WI38 (cell line): Measurements from ENCODE around the gene GANAB.
"Not testable (repeated sequence)": the region's sequence is repeated elsewhere in the genome, so short reads cannot be mapped to it uniquely, and the experiment has no call there.

Experiments used
- H3K4me3 ChIP-seq: 2 replicates; pipeline ENCODE4 v1.5.1; 2011; ENCODE audit warnings: low read depth, mild to moderate bottlenecking, control low read depth, low read length
- TF ChIP-seq, protein P1 (sequence below): IDR thresholded peaks from 2 replicates; pipeline ENCODE4 v1.5.1; 2012; ENCODE audit warnings: low read depth, mild to moderate bottlenecking, control low read depth, low read length

Gene GANAB

DNA sequence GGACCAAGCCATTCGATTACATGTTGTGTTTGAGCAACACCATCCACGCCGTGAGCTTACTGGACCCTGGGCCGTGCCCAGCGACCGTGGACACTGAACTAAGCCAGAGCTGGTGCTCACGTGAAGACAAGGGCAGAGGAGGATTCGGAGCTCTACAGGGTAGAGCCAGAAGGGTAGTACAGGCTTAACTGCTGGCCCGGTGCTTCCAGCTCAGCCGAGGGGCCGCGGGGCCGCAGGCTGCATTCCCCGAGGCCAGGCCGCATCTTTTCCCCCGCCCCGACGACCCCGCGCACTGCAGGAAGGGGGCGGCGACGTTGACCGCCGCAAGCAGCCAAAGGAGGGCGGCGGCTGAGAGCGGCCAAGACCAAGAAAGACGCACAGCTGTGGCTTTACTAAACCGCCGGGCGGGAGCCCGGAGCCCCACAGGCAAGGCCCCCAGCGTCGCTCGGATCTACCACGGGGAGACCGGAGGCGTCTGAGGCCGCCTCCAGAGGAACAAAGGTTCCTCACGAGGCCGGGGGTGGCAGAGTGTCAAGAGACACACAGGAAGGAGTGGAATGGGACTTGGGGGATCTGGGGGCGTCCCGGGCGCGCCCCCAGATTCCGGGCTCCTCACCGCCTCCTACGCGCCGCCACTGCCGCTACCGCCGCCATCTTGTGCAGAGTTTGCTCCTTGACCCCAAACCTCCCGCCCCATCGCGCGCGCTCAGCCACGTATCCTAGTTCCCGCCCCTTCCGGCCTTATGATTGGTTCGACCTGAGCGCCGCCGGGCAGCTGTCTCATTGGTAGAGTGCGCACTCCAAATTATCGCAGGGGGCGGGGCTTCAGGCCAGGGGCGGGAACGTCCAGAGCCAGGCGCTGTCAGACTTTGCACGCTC lies at the start of gene GANAB:
GANAB (minus strand) TSS at position 668 of the 879 bp plus-strand sequence; CDS start at position 654, 14 bp downstream.
- peak within 1 kb of the TSS; percentile 96 for H3K4me3 ChIP-seq
- TF ChIP-seq, protein P1, sequence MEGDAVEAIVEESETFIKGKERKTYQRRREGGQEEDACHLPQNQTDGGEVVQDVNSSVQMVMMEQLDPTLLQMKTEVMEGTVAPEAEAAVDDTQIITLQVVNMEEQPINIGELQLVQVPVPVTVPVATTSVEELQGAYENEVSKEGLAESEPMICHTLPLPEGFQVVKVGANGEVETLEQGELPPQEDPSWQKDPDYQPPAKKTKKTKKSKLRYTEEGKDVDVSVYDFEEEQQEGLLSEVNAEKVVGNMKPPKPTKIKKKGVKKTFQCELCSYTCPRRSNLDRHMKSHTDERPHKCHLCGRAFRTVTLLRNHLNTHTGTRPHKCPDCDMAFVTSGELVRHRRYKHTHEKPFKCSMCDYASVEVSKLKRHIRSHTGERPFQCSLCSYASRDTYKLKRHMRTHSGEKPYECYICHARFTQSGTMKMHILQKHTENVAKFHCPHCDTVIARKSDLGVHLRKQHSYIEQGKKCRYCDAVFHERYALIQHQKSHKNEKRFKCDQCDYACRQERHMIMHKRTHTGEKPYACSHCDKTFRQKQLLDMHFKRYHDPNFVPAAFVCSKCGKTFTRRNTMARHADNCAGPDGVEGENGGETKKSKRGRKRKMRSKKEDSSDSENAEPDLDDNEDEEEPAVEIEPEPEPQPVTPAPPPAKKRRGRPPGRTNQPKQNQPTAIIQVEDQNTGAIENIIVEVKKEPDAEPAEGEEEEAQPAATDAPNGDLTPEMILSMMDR, result no peak

- TF ChIP-seq, protein P1, result peak; percentile 79
- H3K4me3 ChIP-seq, result no peak overlapping the region
Measured at GRCh38 chr11:62694455-62695167, 48.2 kb upstream of the GANAB start.

DNA sequence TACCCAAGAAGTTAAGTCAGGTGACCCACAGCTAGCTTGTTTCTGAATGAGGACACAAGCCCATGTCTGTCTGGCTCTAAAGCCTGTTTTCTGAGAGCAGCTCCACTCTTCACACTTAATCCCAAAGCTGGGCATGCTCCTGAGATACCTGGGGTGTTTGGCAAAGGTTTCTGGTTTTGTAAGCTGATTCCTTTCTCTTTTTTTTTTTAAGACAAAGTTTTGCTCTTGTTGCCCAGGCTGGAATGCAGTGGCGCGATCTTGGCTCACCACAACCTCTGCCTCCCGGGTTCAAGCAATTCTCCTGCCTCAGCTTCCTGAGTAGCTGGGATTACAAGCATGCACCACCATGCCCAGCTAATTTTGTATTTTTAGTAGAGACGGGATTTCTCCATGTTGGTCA lies 47.2 kb upstream of the GANAB start:
- H3K4me3 ChIP-seq, result not testable (repeated sequence)

- TF ChIP-seq, protein P1, result no peak
- peak within 1 kb of the TSS; percentile 41 for H3K4me3 ChIP-seq
Measured at GRCh38 chr11:62689421-62690183, 43.2 kb upstream of the GANAB start, which contains the start of gene LRRN4CL. LRRN4CL (minus strand) TSS chr11:62689530; CDS start chr11:62688508, 1,022 bp downstream.

GRCh38 chr11:62688491-62688890 lies 42.1 kb upstream of the GANAB start:
- peak overlapping the region; percentile 2 for H3K4me3 ChIP-seq
- TF ChIP-seq, protein P1, result no peak

GRCh38 chr11:62687508-62688396 lies 41.3 kb upstream of the GANAB start:
- H3K4me3 ChIP-seq, result 0 out of 2 replicates have a peak overlapping the region, but pooled peaks have one; percentile 2
- TF ChIP-seq, protein P1, result no peak

DNA sequence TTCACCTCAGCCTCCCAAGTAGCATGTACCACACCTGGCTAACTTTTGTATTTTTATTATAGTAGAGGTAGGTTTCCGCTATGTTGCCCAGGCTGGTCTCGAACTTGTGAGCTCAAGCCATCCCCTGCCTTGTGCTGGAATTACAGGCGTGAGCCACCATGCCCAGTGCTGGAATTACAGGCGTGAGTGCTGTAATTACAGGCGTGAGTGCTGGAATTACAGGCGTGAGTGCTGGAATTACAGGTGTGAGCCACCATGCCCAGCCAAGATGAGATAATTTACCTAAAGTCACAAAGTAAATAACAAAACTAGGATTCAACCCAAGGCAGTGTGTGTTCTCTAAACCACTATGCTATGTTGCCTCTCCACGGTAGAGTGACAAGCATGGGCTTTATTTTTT lies 36.1 kb upstream of the GANAB start:
- TF ChIP-seq, protein P1, result no peak
- no peak overlapping the region for H3K4me3 ChIP-seq
